ENCODE measurements around the gene SLC26A1. TPM values are rescaled to one million over a fixed set of nuclear protein-coding genes. Genes with fewer than 3 reads are reported as not detected.
A peak's percentile ranks its signal among the peaks of the same experiment; 100 is the strongest.
"Not testable (repeated sequence)": the region's sequence is repeated elsewhere in the genome, so short reads cannot be mapped to it uniquely, and the experiment has no call there.

SLC26A1 gene
- total RNA-seq, 1 experiment from 2014 or later: not detected

DNA sequence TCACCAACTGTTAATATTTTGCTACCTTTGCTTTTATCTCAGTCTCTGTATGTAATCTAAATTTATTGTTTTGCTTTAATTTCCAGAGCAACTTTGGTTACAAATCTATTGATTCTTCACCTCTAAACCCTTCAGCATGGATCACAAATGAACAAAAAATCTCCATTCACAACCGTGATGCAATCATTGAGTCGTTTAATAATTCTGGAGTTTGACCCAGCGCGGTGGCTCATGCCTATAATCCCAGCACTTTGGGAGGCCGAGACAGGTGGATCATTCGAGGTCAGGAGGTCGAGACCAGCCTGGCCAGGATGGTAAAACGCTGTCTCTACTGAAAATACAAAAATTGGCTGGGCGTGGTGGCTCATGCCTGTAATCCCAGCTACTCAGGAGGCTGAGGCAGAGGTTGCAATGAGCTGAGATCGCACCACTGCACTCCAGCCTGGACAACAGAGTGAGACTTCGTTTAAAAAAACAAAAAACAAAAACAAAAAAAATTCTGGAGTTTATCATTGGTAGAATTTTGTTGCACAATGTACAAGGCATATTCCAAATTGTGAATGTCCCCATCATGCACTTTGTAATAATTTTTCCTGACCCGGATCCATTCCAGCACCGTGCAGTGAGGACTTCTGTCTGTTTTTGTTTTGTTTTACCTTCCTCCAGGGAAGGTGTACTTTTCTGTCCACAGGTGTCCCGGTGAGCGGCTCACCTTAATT, 8.7 kb downstream of the SLC26A1 start:
- H3K9me3 ChIP-seq: no peaks in the 10 kb centered on the region
- H3K36me3 ChIP-seq: no peaks in the 10 kb centered on the region
- DNase-seq: no peak
- no peaks in the 10 kb centered on the region for H3K27me3 ChIP-seq
- no peak overlapping the region for H3K4me3 ChIP-seq

- H3K27me3 ChIP-seq: no peaks in the 10 kb centered on the region
- no peaks in the 10 kb centered on the region for H3K36me3 ChIP-seq
- no peak for DNase-seq
- no peaks in the 10 kb centered on the region for H3K9me3 ChIP-seq
- no peak overlapping the region for H3K4me3 ChIP-seq
These were observed 10.4 kb downstream of the SLC26A1 start for GRCh38 chr4:982814-983213.

DNA sequence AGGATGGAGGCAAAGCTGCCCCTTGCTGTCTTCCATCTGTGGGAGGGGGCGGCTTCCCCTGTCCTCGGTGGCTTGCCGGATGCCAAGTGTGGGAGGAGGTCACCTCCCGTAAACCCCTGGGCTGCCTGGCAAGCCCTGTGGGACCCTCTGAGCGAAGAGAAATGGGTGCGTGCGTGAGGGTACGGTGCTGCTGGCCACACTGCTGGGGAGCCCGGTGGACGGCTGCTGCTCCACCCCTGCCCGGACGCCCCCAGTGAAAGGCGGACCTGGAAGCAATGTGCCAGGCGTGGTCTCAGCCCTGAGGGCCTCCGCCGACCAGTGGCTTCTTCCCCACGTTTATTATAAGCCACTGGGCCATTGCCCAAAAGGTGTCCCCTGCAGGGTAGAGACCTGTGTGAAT, 10.9 kb downstream of the SLC26A1 start:
- DNase-seq: no peak
- Histone ChIP-seq H3K4me3 (no peak overlapping the region), H3K9me3 (no peaks in the 10 kb centered on the region), H3K36me3 (no peaks in the 10 kb centered on the region), H3K27me3 (no peaks in the 10 kb centered on the region)

- H3K9me3 ChIP-seq: no peaks in the 10 kb centered on the region
- H3K4me3 ChIP-seq: no peak overlapping the region
- no peaks in the 10 kb centered on the region for H3K36me3 ChIP-seq
- no peaks in the 10 kb centered on the region for H3K27me3 ChIP-seq
- DNase-seq: no peak
These were observed 14.1 kb downstream of the SLC26A1 start for GRCh38 chr4:978957-979701.

- H3K27me3 ChIP-seq, H3K9me3 ChIP-seq, H3K36me3 ChIP-seq, DNase-seq, H3K4me3 ChIP-seq: not testable (repeated sequence)
These were observed 17.2 kb downstream of the SLC26A1 start for GRCh38 chr4:976016-976415.

DNA sequence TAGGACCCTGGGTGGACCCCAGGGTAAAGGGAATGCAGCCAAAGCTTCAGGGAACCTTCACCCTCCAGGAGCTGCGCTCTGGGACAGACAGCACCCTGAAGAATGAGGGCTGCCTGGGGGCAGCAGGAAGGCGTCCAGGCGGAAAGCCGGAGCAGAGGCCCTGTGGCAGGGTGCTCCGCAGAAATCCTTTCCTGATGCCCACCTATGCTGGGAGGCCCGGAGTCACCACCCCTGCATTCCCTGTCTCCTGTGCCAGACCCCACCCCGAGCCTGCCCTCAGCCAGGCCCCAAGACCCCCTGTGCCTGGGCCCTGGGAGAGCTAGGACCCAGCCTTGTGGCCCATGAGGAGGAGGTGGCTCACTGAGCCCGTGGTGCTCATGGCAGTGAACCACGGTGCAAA, 18.5 kb downstream of the SLC26A1 start:
- Histone ChIP-seq H3K27me3 (no peaks in the 10 kb centered on the region), H3K36me3 (no peaks in the 10 kb centered on the region), H3K9me3 (no peaks in the 10 kb centered on the region), H3K4me3 (no peak overlapping the region)
- DNase-seq: no peak

DNA sequence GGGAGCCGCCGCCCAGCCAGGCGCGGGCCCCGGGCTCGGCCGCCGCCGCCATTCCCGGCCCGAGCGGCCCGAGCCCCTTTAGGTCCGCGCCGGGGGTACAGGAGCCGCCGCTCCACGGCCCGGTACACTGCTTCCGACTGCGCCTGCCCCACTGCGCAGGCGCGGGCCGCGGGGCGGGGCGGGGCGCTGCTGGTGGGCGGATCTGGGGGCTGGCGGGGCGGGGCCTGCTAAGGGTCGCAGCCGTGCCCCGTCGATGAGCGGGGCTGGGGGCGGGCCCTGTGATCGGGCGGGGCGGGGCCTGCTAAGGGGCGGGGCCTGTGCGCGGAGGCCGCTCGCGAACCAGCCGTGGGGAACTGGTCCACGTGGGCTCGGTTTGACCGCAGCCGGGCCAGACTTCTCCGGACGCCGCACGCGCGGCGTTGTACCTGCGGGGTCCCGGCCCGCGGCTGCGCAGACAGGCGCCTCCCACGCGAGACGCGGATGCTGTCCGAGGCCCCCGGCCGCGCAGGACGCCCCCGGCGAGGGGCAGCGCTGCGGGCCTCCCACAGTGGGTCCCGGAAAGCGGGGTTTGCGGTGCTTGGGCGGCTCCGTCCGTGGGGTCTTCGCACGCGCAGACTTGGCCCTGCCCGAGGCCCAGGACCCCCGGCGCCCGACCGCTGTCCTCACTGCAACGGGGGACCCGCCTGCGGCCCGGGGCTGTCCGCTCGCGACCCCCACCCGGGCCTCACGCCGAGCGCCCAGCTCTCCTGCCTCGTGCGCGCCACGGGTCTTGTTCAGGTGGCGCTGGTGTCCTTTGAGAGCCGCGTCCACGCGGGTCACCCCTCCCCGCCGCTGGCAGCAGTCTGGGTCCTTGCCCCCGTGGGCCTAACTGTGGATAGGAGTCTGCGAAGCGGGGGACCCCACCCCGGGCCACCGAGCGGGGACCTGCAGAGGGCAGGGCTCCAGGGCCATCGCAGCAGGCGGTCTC, 19.5 kb downstream of the SLC26A1 start, which contains the start of gene DGKQ:
TSS of gene DGKQ (minus strand) at position 139 of the 967 bp plus-strand sequence. CDS start at position 52, 87 bp downstream.
- Histone ChIP-seq H3K4me3 (peak within 1 kb of the TSS; percentile 57), H3K27me3 (no peaks in the 10 kb centered on the region), H3K36me3 (no peaks in the 10 kb centered on the region), H3K9me3 (no peaks in the 10 kb centered on the region)
- DNase-seq: peak; percentile 50

- Histone ChIP-seq H3K4me3 (peak overlapping the region; percentile 57), H3K9me3 (no peaks in the 10 kb centered on the region), H3K36me3 (no peaks in the 10 kb centered on the region), H3K27me3 (no peaks in the 10 kb centered on the region)
- DNase-seq: peak; percentile 30
These were observed 20.4 kb downstream of the SLC26A1 start for GRCh38 chr4:972651-973424.

- no peaks in the 10 kb centered on the region for H3K36me3 ChIP-seq
- H3K9me3 ChIP-seq: no peaks in the 10 kb centered on the region
- H3K4me3 ChIP-seq: no peak overlapping the region; the same call in 1 of the 2 replicates
- no peaks in the 10 kb centered on the region for H3K27me3 ChIP-seq
- no peak for DNase-seq
These were observed 21.3 kb downstream of the SLC26A1 start for GRCh38 chr4:971666-972500.

GRCh38 chr4:970854-971520, 22.2 kb downstream of the SLC26A1 start:
- no peaks in the 10 kb centered on the region for H3K36me3 ChIP-seq
- H3K9me3 ChIP-seq: no peaks in the 10 kb centered on the region
- DNase-seq: no peak
- H3K4me3 ChIP-seq: no peak overlapping the region
- no peaks in the 10 kb centered on the region for H3K27me3 ChIP-seq

DNA sequence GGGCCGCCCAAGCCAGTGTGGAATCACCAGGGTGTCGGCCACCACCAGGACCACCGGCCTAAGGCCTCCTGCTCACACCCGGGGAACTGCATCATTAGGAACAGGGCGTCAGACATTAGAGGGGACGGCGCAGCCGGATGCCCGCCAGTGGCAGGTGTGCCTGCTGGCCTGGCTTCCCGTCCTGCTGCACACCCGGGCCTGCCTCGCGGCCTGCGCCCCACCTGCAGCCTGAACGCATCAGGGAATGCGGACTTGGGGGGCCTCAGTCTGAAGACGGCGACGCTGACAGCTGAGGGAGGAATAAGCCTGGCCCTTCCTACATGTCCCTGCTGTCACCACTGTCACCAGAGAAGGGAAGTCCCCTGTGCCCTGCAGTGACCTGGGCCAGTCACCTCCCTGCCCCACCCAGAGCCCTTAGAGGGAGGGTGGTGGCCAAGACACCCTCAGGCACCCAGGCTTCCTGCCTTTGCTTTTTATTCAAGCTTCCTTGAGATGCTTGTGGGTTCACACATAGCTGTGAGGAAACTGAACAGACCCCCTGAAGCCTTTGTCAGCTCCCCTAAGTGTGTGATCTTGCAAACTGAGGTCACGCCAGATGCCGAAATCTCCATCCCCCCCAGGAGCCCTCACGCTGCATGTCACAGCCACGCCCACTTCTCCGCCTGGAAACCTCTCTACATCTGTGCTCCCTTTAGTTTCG, 23.0 kb downstream of the SLC26A1 start:
- no peaks in the 10 kb centered on the region for H3K9me3 ChIP-seq

GRCh38 chr4:968621-969394, 24.4 kb downstream of the SLC26A1 start:
- Histone ChIP-seq H3K4me3 (no peak overlapping the region), H3K27me3 (no peaks in the 10 kb centered on the region), H3K36me3 (no peaks in the 10 kb centered on the region), H3K9me3 (no peaks in the 10 kb centered on the region)
- DNase-seq: no peak

More for the DNA sequence above, 23.0 kb downstream of the SLC26A1 start:
- Histone ChIP-seq H3K27me3 (no peaks in the 10 kb centered on the region), H3K36me3 (no peaks in the 10 kb centered on the region), H3K4me3 (no peak overlapping the region)
- DNase-seq: no peak

GRCh38 chr4:968221-968620, 25.0 kb downstream of the SLC26A1 start:
- Histone ChIP-seq H3K36me3 (no peaks in the 10 kb centered on the region), H3K27me3 (no peaks in the 10 kb centered on the region), H3K4me3 (no peak overlapping the region), H3K9me3 (no peaks in the 10 kb centered on the region)
- DNase-seq: no peak
